Heart left ventricle (tissue), 16 donors: Measurements from ENCODE around the gene FTL. TPM values are rescaled to one million over a fixed set of nuclear protein-coding genes. Genes with fewer than 3 reads are reported as not detected.
A peak's percentile ranks its signal among the peaks of the same experiment; 100 is the strongest.

Experiments
- ATAC-seq, 4 donors: fragments of 200-7000 bp; cut with Tn5 transposase; one replicate each; pipeline ENCODE4 v1.9.1; 2020 to 2022; ENCODE audit warnings: moderate library complexity in 4 of 4, mild to moderate bottlenecking in 3 of 4, moderate number of reproducible peaks in 1 of 4
- DNase-seq, 5 donors: peaks; one replicate each; pipeline ENCODE4 v3.0.0-alpha.2; 2020
- H3K27ac ChIP-seq, 12 donors: fragments of 200-600 bp; sonication (generic) in 4 of 12; one replicate each; pipeline versions ENCODE4 v1.5.0 to v1.8.0; 2016 to 2022; ENCODE audit warnings: mild to moderate bottlenecking in 2 of 12
- H3K27me3 ChIP-seq, 9 donors: fragments of 200-600 bp; sonication (generic) in 2 of 9; one replicate each; pipeline versions ENCODE4 v1.5.1 to v1.8.0; 2016 to 2022; ENCODE audit warnings: mild to moderate bottlenecking in 3 of 9
- H3K36me3 ChIP-seq, 9 donors: fragments of 200-600 bp; sonication (generic) in 2 of 9; one replicate each; pipeline versions ENCODE4 v1.5.0 to v1.8.0; 2018 to 2022; ENCODE audit warnings: mild to moderate bottlenecking in 2 of 9
- H3K4me1 ChIP-seq, 12 donors: fragments of 200-600 bp; sonication (generic) in 4 of 12; one replicate each; pipeline versions ENCODE4 v1.5.0 to v1.8.0; 2016 to 2022; ENCODE audit warnings: mild to moderate bottlenecking in 3 of 12
- H3K4me3 ChIP-seq, 12 donors: fragments of 200-600 bp; sonication (generic) in 4 of 12; one replicate each; pipeline versions ENCODE4 v1.5.0 to v1.8.0; 2017 to 2022; ENCODE audit warnings: mild to moderate bottlenecking in 9 of 12, moderate library complexity in 4 of 12
- H3K9me3 ChIP-seq, 12 donors: fragments of 200-600 bp; sonication (generic) in 4 of 12; one replicate each; pipeline versions ENCODE4 v1.5.0 to v1.8.0; 2016 to 2022; ENCODE audit warnings: mild to moderate bottlenecking in 1 of 12
- POLR2A ChIP-seq, 2 donors: fragments of 450-650 bp; IDR thresholded peaks; one replicate each; pipeline ENCODE4 v1.6.1; 2017; ENCODE audit warnings: antibody characterized with exemption in 2 of 2, mild to moderate bottlenecking in 2 of 2, moderate library complexity in 2 of 2
- WGBS, 4 donors: extraction: QIAGEN DNeasy Blood & Tissue Kit in 2 of 4; methylation state at CpG; one replicate each; pipeline versions ENCODE4 v1.1.5 to v1.1.7; 2013 to 2018; 5-methylcytosine and 5-hydroxymethylcytosine counted together
- intact Hi-C, 10 donors: fragments of 100-400 bp; cut with DNase I; formaldehyde crosslinking; loops; one replicate each; pipeline versions ENCODE4 v1.11.1 to v1.14.2; 2022
- polyA plus RNA-seq, 2 donors: library from polyadenylated mRNA; stranded (reverse); fragments of 200-250 nt; gene quantifications; one replicate each; pipeline ENCODE4 v1.2.3, GENCODE V29; 2013
- total RNA-seq, 9 donors: library from RNA; depleted of rRNA in 2 of 9; stranded (reverse); fragments of >200 nt in 2 of 9; fragmentation: NEBNext Ultra II Directional in 3 of 9; extraction: Animal tissue kit (Norgen Biotek cat#: 25700) in 3 of 9; gene quantifications; one replicate each; pipeline versions ENCODE4 v1.1.0 to v1.2.4, GENCODE V29; 2016 to 2023
- TF ChIP-seq, protein P1 (sequence below), 12 donors: fragments of 200-600 bp; sonication (generic) in 4 of 12; IDR thresholded peaks; one replicate each; pipeline versions ENCODE4 v1.5.0 to v1.8.0; 2018 to 2022; ENCODE audit warnings: antibody characterized with exemption in 12 of 12, mild to moderate bottlenecking in 5 of 12
- donor health status: ischemic (EF 13 %, LVEDD 7.1; RV severe dilation, severe dysfunction).
- donor health status: healthy with polysubstance abuse.
- donor health status: DM: no; HTN: yes; CAD: no.
- donor health status: DM: no; HTN: no; CAD: no.
- donor health status: ischemic (EF 25% LVEDD 6.9; RV normal size, moderate dysfunction).
- donor health status: ischemic (EF 25% LVEDD 5.7; RV mildly dilated, moderate dysfunction).
- donor health status: healthy.
- donor health status: DM: yes; HTN: yes; CAD: no.
- donor health status: ischemic (EF 35%, LVEDD 5.7; RV mildly dilated, moderate dysfunction).
- donor health status: nonischemic (EF 11% LVEDD 7.7; RV severe dilation, severe dysfunction).
- donor health status: DM: yes; HTN: yes; CAD: no.
- donor health status: PGD.
- donor health status: ischemic (EF 29% LVEDD 5.4; RV normal size, mild dysfunction).
- donor health status: nonischemic (EF 23%, LVEDD 6.1; RV moderate dilation, normal function).

Gene FTL
- total and polyA plus RNA-seq, 11 donors: 484 to 6,770 (median 857) TPM

GRCh38 chr19:48950830-48951519 is 14.1 kb upstream of the FTL start:
- Histone ChIP-seq H3K4me1 (peaks cover 4 to 18% (median 12%) of the 10 kb centered on the region in 12 donors), H3K27ac (peak overlapping the region in 1 of 12 donors; percentile 11), H3K9me3 (peaks cover 0 to 4% (median 0%) of the 10 kb centered on the region in 12 donors), H3K27me3 (no peaks in the 10 kb centered on the region), H3K4me3 (no peak overlapping the region), H3K36me3 (peaks cover 0 to 4% (median 0%) of the 10 kb centered on the region in 9 donors)
- TF ChIP-seq, protein P1, sequence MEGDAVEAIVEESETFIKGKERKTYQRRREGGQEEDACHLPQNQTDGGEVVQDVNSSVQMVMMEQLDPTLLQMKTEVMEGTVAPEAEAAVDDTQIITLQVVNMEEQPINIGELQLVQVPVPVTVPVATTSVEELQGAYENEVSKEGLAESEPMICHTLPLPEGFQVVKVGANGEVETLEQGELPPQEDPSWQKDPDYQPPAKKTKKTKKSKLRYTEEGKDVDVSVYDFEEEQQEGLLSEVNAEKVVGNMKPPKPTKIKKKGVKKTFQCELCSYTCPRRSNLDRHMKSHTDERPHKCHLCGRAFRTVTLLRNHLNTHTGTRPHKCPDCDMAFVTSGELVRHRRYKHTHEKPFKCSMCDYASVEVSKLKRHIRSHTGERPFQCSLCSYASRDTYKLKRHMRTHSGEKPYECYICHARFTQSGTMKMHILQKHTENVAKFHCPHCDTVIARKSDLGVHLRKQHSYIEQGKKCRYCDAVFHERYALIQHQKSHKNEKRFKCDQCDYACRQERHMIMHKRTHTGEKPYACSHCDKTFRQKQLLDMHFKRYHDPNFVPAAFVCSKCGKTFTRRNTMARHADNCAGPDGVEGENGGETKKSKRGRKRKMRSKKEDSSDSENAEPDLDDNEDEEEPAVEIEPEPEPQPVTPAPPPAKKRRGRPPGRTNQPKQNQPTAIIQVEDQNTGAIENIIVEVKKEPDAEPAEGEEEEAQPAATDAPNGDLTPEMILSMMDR (IDR thresholded peaks at IDR 0.05): no peak
- TF ChIP-seq POLR2A (IDR thresholded peaks at IDR 0.05): no peak
- ATAC-seq (no peak), DNase-seq (no peak)
- WGBS, 4 donors: 37 to 57% (median 42%) methylated on average over 9 of the region's 9 CpGs
- intact Hi-C loops: loop anchor here in 4 of 10 donors (5.0 to 10.0 kb wide), 3 partner anchors 39 to 49 kb away; partner anchors contain the start of gene NUCB1 (in 2 of the 4)

GRCh38 chr19:48953141-48953540 is 12.0 kb upstream of the FTL start:
- DNase-seq (no peak), ATAC-seq (no peak)
- TF ChIP-seq, protein P1 (IDR thresholded peaks at IDR 0.05): no peak
- no peak for TF ChIP-seq POLR2A (IDR thresholded peaks at IDR 0.05)
- Histone ChIP-seq H3K27ac (no peak overlapping the region), H3K36me3 (peaks cover 0 to 13% (median 2%) of the 10 kb centered on the region in 9 donors), H3K27me3 (no peaks in the 10 kb centered on the region), H3K4me3 (no peak overlapping the region), H3K9me3 (no peaks in the 10 kb centered on the region), H3K4me1 (peaks cover 4 to 21% (median 14%) of the 10 kb centered on the region in 12 donors)
- intact Hi-C loops: loop anchor here in 4 of 10 donors (5.0 to 10.0 kb wide), 3 partner anchors 41 to 51 kb away; partner anchors contain the start of gene NUCB1 (in 2 of the 4)
- WGBS, 4 donors: 87 to 93% (median 87%) methylated on average over 4 of the region's 4 CpGs

GRCh38 chr19:48953990-48954594 is 11.0 kb upstream of the FTL start:
- no peak for TF ChIP-seq POLR2A (IDR thresholded peaks at IDR 0.05)
- TF ChIP-seq, protein P1 (IDR thresholded peaks at IDR 0.05): no peak
- DNase-seq (no peak), ATAC-seq (peak in 1 of 4 donors; percentile 2)
- H3K4me3 ChIP-seq: peak overlapping the region in 11 of 12 donors; percentile 77 to 97 (median 90)
- intact Hi-C loops: loop anchor here in 5 of 10 donors (2.0 to 10.0 kb wide), 4 partner anchors 42 to 53 kb away; partner anchors contain the start of gene NUCB1 (in 3 of the 5)
- WGBS, 4 donors: 53 to 56% (median 55%) methylated on average over 11 of the region's 11 CpGs
- peak overlapping the region; percentile 6 to 95 (median 89) for H3K27ac ChIP-seq
- peaks cover 0 to 16% (median 2%) of the 10 kb centered on the region in 9 donors for H3K36me3 ChIP-seq
- no peaks in the 10 kb centered on the region for H3K27me3 ChIP-seq
- no peaks in the 10 kb centered on the region for H3K9me3 ChIP-seq
- peaks cover 4 to 21% (median 14%) of the 10 kb centered on the region in 12 donors for H3K4me1 ChIP-seq
